Amniotic stem cell (primary cell): ENCODE results near the gene KLHL35.
"Not testable (repeated sequence)": the region's sequence is repeated elsewhere in the genome, so short reads cannot be mapped to it uniquely, and the experiment has no call there.

Source experiments
- DNase-seq: peaks from one replicate; lab custom pipeline; 2025; lab: John Stamatoyannopoulos, UW

KLHL35 gene

DNA sequence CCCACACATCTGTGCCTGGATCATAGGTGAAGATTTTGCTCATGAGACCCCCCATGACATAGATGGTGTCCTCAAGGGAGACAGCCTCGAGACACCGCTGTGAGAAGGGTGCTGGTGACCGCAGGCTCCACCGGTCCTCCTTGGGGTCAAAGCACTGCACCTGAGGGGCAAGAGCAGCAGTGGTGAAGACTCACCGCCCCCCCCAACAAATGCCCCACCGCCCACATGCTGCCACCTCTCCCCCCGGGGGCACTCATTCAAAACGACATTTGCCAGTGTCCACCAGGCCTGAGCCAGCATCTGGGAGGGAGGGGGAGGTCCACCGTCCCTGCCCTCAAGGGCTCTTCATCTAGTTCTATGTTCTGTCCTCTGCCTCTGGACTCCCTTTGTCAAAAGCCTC is 9.3 kb downstream of the KLHL35 start:
- no peak for DNase-seq

DNA sequence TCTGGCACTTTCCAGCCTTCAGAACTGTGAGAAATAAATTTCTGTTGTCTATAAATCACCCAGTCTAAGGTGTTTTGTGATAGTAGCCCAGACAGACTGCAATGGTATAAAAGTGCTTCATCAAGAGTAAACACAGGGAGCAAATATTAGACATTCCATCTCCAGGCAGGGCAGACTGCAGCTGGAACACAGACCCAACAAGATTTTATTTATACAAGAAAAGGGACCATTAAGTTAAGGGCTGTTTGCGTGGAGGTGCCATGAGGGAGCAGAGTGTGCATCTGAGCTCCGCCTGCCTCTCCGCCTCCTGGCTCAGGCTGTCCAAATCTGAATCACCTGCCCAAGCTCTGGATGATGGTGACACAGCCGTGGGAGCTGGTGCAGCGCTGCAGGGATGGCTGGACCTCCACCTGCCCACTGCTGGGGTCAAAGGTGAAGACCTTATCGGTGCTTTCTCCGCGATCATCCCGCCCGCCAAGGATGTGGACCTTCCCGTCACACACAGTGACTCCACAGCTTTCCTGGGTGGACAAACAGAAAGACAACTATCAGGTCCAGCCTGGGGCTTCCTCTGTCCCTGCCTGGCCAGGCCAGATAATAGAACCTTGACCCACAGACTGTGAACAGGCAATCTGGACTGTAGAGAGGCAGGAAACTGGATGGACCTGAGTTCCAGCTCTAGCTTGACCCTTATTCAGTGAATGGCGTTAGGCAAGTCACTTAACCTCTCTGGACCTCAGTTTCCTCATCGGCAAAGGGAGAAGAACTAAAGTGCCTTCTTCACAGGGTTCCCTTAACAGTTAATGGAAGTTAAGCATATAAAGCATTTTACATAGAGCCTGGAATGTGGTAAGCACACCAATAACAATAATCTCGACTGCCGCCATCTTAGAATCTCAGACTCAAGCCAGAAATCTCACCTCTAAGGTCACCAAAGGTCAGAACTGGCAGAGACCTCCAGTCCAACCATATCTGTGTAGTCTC is 10.5 kb downstream of the KLHL35 start:
- no peak for DNase-seq

DNA sequence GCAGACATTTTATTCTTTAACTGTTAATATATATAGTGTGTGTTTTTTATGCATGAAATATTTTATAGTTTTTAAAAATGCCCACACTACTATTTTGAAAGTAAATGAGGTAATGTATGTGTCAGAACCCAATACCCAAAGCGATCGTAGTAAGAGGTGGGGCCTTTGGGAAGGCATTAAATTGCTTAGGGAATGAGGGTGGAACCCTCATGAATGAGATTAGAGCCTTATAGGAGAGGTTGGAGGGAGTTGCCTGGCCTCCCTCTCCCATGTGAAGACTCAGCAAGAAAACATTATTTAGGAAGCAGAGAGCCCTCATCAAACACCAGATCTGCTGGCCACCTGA is 11.1 kb downstream of the KLHL35 start:
- no peak for DNase-seq

DNA sequence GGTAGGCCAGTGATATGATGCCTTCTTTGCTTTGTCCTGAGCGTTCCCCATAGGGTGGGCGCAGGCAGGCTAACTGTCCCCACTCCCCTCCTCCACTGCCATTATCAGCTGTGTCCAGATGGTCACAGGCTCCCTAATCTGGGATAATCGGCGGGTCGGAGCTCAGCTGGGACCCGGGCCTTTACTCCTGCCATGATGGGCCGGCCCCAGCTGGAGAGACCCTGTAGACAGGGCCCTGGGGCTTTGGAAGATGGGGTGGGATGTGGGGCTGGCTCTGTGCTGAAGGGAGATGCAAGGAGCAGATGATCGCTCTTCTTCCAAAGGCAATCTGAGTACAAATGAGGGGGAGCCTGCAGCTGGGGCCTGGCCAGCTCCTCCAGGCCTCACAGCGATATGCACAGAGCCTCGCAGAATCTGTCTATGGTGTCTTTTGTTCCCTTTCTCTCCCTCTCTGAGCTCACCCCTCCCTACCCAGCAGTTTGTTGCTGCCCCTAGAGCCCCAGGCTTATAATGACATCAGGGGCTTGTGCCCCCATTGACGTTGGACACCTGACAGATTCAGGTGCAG is 11.9 kb downstream of the KLHL35 start:
- DNase-seq = no peak

DNA sequence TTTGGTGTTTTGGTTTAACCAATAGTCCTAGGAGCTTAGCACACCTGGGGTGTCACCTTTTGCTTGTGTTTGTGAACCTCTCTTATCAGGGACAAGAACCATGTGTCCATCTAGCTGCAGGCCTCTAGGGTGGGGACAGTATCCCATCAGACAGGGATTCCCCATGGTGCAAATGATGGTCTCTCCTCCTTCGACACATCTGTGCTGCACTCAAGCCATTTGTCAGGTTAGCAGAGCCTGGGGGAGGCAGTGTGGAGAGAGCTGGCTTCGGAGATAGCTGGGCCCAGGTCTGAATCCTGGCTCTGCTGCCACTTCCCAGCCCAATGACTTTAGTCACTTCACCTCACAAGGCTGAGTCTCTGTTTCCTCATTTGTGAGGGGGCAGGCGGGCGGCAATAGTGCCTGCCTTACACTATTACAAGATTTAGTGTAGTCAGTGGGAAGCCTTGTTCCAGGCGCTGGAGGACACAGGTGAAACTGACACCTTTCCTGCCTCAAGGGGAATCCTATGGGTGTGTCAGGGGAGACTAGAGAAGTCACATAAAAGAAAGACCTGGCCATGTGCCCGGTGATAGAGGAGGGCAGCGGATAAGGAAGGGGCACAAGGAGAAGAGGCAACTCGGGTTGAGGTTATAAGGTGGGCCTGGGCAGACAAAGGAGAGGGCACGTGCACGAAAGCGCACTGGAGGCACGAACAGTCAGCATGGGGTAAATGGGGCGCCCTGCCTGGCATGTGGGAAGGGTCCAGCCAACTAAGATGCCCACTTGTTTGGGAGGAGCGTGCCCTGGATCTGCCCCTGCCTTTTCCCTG is 12.6 kb downstream of the KLHL35 start:
- no peak for DNase-seq

DNA sequence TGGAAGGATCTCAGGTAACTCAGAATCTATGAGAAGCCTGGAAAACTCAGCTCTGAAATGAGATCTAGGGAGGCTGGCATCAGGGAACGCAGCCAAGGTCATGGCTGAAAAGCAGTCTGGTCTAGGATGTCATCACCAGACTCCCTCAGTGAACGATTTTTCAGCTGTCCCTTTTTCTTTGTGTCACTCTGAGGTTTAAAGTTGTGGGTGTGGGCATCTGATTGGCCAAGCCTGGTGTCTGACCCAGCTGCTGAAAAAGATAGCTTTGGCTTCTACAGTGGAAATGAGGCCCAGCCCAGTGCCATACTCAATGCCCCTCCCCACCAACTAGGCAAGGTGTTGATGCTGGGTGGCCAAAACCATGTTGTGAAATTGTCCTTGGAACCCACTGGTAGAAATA is 19.1 kb downstream of the KLHL35 start:
- DNase-seq = no peak

DNA sequence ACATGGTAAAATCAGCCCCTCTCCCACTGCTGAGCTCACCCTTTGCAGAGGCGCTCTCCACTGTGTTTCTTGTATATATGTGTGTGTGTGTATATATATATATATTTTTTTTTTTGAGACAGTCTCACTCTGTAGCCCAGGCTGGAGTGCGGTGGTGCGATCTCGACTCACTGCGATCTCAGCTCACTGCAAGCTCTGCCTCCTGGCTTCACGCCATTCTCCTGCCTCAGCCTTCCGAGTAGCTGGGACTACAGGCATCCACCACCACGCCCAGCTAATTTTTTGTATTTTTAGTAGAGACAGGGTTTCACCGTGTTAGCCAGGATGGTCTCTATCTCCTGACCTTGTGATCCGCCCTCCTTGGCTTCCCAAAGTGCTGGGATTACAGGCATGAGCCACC is 19.9 kb downstream of the KLHL35 start:
- DNase-seq = not testable (repeated sequence)

DNA sequence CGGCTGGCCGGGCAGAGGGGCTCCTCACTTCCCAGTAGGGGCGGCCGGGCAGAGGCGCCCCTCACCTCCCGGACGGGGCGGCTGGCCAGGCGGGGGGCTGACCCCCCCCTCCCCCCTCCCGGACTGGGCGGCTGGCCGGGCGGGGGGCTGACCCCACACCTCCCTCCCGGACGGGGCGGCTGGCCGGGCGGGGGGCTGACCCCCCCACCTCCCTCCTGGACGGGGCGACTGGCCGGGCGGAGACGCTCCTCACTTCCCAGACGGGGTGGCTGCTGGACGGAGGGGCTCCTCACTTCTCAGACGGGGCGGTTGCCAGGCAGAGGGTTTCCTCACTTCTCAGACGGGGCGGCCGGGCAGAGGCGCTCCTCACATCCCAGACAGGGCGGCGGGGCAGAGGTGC is 23.0 kb downstream of the KLHL35 start:
- not testable (repeated sequence) for DNase-seq

DNA sequence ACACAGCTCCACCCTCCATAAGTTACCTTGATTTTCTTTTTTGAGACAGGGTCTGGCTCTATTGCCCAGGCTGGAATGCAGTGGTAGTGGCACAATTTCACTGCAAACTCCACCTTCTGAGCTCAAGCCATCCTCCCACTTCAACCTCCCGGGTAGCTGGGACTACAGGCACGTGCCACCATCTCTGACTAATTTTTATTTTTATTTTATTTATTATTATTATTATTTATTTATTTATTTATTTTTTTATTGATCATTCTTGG is 24.1 kb downstream of the KLHL35 start:
- DNase-seq = no peak

DNA sequence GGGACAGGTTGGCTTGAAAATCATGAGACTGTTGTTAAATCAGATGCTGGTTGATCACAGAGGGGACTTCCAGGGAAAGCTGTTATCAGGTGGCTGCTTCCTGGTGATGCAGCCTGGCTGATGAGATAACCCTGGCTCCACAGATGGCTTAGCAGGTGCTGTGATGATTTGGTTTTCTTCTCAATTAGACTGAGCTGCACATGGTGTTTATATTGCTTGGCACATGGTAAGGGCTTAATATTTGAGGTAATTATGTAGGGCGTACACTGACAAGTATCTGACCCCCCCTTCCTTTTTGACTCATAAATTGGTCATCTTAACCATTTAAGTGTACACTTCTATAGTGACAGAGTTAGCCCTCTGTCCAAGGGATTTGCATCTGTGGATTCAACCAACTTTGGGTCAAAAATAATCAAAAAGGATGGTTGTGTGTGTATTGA is 26.6 kb downstream of the KLHL35 start:
- no peak for DNase-seq

DNA sequence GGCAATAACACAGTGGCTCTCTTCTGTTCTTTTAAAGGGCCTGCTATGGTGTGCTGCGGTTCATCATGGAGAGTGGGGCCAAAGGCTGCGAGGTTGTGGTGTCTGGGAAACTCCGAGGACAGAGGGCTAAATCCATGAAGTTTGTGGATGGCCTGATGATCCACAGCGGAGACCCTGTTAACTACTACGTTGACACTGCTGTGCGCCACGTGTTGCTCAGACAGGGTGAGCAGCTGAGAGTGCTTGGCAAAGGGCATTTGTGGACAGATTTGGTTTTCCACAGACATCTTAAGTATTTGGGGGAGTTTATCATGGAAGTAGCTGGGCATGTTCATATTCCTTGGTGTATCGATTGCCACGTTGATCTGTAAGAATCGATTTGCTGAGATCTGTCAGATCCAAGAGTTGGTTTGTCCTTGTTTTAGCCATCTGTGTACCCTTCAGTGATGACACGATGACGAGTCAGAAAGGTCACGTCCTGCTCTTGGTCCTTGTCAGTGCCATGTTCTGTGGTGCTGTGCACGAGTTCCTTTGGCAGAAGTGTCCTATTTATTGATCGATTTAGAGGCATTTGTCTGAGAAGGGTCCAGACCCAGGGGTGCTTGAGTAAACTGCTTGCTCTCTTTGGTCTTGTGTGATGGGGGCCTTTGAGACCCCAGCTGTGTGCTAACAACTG is 28.9 kb downstream of the KLHL35 start:
- DNase-seq = no peak

DNA sequence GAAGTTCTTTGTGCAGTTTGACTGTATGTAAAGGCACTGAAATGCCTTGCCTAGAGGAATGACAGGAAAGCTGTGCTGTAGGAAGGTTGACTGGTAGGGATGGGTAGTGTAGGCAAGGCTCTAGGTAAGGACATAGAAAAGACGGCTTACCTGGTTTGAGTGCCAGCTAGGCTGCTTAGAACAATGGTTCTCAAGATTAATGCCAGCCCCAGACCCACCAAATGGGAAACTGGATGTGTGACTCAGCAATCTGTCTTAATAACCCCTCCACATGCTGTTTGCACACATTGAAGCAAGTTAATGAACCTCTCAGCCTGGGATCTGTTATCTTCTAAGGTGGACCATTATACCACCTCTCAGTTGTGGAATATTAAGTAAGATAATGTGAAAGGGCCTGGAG is 30.0 kb downstream of the KLHL35 start:
- no peak for DNase-seq

DNA sequence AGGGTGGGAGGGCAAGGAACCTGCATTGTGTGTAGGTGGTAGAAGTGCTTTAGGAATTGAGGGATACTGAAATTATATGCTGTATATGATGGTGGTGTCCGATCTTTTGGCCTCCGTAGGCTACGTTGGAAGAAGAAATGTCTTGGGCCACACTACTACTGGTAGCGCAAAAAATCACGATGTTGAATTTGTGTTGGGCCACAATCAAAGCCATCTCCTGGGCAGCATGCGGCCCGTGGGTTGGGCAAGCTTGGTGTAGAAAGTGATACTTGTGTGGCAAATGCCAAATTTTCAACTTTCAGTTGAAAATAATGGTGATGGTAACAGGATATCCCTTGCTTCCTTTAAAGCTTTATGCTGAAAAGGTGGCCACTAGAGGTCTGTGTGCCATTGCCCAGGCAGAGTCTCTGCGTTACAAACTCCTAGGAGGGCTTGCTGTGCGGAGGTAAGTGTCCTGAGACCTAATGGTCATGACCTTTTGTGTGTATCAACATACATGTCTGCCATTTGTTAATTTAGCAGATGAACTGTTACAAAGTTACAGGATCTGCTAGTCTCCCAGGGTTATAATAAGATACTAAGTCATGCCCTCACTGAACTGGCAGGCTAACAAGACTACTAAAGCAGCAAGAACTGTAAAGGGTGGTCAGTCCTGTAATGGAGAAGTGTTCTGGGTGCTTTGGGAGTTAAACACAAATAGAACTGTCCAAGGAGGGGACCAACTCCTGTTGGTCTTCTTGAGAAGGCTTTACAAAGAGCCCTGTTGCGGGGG is 30.8 kb downstream of the KLHL35 start:
- no peak for DNase-seq

DNA sequence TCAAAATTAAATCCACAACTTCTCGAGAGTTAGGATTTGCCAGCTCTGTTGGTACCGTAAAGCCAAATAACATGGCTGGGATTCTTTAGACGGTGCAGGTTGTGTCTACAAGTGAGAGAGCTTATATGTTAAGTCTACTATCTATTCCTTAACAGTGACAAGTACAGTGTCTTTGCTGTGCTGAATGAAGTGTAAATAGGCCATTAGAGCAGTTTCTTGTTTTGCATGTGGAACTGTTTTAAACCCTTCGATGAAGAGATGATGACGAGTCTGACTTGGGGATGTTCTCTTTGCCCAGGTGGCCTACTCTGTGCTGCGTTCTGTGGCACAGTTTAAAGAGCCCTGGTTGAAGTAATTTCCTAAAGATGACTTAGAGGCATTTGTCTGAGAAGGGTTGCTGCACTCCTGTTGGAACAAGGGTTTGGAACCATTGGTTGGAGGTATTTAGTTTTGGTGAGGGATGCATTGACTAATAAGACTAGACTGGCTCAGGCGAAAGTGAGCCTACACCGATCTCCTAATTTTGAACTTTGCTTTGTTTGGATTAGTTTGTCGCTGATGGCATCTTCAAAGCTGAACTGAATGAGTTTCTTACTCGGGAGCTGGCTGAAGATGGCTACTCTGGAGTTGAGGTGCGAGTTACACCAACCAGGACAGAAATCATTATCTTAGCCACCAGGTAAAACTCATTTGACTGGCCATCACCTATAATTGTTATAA is 32.7 kb downstream of the KLHL35 start:
- no peak for DNase-seq

DNA sequence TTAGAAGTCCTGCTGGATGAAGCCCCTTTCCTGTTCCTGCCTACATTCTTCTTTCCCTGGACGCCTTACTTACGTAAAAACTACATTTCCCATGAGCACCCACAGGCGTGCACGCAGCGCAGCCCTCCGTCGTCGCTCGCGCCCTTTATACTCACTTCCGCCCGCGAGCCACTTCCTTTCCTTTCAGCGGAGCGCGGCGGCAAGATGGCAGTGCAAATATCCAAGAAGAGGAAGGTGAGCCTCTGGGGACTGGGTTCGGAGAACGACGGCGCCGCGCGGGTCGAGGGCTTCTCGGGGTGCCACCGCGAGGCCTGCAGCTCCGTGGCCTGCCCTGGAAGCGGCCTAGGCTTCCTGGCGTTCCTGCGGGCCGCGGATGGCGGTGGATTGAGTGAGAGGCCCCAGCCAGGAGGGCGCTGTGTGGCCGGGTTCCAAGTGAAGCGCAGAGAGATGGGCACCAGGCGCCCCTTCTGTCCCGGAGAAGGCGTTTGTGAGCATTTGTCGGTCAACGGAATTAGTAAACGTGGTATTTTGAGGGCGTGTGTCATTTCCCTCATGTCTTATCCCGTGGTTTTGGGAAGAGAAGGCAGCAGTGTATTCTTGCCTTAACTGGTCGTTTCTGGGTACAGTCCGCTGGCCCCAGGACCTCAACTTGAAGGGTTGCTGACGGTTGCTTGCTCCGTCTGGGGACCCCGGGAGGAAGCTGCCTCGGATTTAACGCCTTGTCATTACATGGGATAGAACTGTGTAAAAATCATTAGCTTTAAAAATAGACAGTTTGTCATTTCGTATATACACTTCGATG is 33.5 kb downstream of the KLHL35 start, which contains the start of gene RPS3:
Gene RPS3 (plus strand): TSS at position 175 of the 802 bp plus-strand sequence. CDS start 30 bp downstream, at position 205.
- DNase-seq = peak; percentile 91

DNA sequence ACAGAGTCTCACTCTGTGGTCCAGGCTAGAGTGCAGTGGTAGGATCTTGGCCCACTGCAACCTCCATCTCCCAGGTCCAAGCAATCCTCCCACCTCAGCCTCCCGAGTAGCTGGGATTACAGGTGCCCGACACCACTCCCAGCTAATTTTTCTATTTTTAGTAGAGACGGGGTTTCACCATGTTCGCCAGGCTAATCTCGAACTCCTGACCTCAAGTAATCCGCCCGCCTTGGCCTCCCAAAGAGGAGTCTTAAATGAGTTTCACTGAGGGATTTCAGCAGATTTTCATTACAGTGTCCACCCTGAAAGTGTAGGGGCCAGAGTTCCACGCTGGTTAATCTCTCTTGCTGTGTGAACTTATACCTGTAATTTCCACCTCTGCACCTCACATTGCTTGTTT is 34.1 kb downstream of the KLHL35 start:
- no peak for DNase-seq

DNA sequence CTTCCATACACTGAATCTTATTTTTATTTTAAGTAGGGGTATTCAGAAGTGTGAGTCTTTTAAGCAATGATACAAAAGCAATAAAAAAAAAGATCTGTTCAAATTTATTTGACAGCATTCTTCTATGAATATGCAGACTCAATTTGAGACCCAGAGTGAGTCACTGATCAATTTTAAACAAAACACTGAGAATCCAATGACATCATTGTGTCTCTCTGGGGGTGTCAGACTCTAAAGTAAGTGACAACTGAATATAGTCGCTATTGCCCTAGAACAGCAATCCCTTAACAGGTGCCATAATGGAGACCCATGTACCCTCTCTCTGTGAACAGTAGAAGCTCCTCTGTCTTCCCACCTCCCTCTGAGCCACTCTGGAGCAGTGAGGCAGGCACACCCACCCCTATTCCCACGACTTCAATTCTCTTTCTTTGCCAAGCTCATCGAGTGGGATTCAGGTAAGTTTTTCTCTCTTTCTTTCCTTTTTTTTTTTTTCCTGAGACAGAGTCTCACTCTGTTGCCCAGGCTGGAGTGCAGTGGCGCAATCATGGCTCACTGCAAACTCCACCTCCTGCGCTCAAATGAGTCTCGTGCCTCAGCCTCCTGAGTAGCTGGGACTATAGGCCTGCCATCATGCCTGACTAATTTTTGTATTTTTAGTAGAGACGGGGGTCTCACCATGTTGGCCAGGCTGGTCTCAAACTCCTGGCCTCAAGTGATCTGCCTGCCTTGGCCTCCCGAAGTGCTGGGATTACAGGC is 38.7 kb downstream of the KLHL35 start:
- DNase-seq = no peak

DNA sequence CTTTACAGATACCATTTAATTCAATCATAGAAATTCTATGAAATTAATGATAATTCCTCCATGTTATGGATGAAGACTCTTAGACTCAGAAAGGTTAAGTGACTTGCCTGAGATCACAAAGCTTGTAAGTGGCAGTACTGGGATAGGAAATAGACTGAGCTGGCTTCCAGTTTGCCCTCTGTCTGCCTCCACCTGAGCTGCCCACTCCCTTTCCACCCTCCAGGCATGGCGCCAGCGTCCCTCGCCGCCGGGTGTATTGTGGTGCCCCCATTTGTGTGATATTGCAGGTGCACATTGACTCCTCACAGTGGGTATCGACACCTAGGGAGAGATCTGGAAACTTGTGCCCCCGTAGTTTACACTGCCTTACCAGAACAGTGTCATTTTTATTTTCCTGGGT is 43.1 kb downstream of the KLHL35 start:
- no peak for DNase-seq

DNA sequence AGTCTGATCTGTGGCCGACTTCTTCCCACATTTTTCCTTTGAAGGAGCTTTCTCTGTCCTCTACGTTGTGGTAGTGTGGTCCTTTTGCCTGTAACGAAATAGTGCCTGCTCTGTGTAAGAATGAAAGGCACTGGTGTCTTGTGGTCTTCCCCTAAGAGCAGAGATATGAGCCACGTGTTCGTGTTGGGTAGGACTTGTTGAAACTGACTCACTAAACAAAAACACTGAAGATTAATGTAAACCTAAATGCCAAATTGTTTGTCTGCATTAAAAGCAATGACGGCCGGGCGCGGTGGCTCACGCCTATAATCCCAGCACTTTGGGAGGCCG is 43.8 kb downstream of the KLHL35 start:
- no peak for DNase-seq
